AG04450 (cell line): Measurements from ENCODE around the gene CHIT1. TPM values are rescaled to one million over a fixed set of nuclear protein-coding genes. Genes with fewer than 3 reads are reported as not detected.

ENCODE experiments used
- CTCF ChIA-PET: fragments of 300-600, 350-600 bp; formaldehyde crosslinking; extraction: SDS; loops from one replicate; lab custom pipeline; 2022; ENCODE audit warnings: antibody characterized with exemption, inconsistent platforms; lab: Charles Lee
- POLR2A ChIA-PET: fragments of 350-600 bp; formaldehyde crosslinking; extraction: SDS; loops from one replicate; lab custom pipeline; 2021; ENCODE audit warnings: antibody characterized with exemption, inconsistent platforms; lab: Yijun Ruan, JAX
- DNase-seq: peaks from one replicate; pipeline ENCODE4 v3.0.0-alpha.2; 2011; ENCODE audit warnings: low read depth, low spot score
- H3K27ac ChIP-seq: one replicate; pipeline ENCODE4 v1.5.1; 2012; ENCODE audit warnings: low read depth, low read length, control low read depth
- H3K27me3 ChIP-seq: one replicate; pipeline ENCODE4 v1.6.0; 2012; ENCODE audit warnings: low read length; ENCODE audit not compliant: control insufficient read depth, insufficient read depth
- H3K4me3 ChIP-seq: 2 replicates; pipeline ENCODE4 v1.5.1; 2011; ENCODE audit warnings: mild to moderate bottlenecking, low read depth, low read length, control low read depth
- H3K9me3 ChIP-seq: 2 replicates; pipeline ENCODE4 v1.5.1; 2012; ENCODE audit warnings: low read length; ENCODE audit not compliant: control insufficient read depth, insufficient read depth
- polyA plus RNA-seq: library from polyadenylated mRNA; depleted of rRNA; stranded (reverse); fragments of >200 nt; gene quantifications from 2 replicates; pipeline ENCODE4 v1.2.3, GENCODE V29; 2011
- TF ChIP-seq, protein P1 (sequence below): IDR thresholded peaks from 2 replicates; pipeline ENCODE4 v1.5.1; 2011; ENCODE audit warnings: low read depth, low read length, control low read depth, inconsistent platforms

CHIT1 gene
- polyA plus RNA-seq, 1 experiment = not detected

DNA sequence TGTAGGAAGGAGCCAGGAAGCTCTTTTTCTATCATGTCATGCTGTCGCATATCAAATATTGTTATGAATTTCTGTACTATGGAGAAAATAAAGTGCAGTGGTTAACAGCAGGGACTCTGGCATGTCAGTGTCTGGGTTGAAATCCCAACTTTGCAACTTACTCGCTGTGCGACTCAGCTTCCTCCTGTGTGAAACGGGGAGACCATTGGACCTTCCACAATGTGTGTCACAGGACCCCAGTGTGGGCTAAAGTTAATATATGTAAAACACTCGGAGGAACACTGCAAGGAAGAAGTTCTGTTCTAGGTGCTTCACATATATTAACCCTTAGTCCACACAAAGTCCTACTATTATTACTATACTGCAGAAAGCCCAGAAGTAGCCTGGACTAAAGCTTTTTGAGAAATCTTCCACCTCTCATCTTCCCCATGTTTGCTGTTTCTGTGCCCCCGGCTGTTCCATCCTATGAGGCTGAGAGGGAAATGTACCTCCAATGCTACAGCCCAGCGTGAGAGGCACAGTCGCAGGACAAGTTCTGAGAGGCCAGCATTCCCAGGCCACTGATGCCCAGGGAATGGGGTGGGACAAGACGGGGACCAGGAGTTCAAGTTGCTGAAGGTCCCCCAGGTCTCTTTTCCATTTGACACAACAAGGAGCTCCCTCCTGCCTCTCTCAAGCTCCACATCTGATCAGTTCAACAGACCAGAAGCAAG is 1.9 kb downstream of the CHIT1 start:
- Histone ChIP-seq H3K4me3 (no peak overlapping the region), H3K27me3 (peaks cover 61% of the 10 kb centered on the region), H3K27ac (no peak overlapping the region), H3K9me3 (no peaks in the 10 kb centered on the region)
- no peak for DNase-seq
- TF ChIP-seq, protein P1, sequence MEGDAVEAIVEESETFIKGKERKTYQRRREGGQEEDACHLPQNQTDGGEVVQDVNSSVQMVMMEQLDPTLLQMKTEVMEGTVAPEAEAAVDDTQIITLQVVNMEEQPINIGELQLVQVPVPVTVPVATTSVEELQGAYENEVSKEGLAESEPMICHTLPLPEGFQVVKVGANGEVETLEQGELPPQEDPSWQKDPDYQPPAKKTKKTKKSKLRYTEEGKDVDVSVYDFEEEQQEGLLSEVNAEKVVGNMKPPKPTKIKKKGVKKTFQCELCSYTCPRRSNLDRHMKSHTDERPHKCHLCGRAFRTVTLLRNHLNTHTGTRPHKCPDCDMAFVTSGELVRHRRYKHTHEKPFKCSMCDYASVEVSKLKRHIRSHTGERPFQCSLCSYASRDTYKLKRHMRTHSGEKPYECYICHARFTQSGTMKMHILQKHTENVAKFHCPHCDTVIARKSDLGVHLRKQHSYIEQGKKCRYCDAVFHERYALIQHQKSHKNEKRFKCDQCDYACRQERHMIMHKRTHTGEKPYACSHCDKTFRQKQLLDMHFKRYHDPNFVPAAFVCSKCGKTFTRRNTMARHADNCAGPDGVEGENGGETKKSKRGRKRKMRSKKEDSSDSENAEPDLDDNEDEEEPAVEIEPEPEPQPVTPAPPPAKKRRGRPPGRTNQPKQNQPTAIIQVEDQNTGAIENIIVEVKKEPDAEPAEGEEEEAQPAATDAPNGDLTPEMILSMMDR = no peak
- ChIA-PET CTCF (interaction anchor here (1.3 to 4.2 kb wide), 2 partner anchors 40 to 189 kb away, joined by 3 to 11 read pairs; no protein-coding TSS in a partner anchor), POLR2A (no interaction called here)

DNA sequence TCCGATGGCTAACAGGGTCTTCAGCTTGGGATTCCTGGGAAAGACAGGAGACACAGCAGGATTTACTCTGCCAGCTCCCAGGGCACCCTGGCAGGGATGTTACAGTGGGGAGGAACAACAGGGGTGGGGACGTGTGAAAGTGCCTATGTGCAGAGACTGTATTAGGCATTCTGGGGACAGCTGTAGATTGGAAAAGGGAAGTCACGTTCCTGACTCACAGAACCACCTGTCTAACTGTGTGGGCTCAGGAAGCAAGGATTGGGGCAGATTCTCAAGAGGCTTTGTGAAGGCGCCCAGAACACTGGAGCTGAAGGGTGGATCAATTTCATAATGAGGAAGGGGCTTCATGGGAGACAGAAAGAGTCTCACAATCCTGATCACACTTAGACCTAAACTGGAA is 4.4 kb downstream of the CHIT1 start:
- TF ChIP-seq, protein P1 = no peak
- ChIA-PET POLR2A (no interaction called here), CTCF (interaction anchor here (1.2 to 1.4 kb wide), 3 partner anchors 10 to 107 kb away, joined by 4 to 6 read pairs (median 4); no protein-coding TSS in a partner anchor)
- Histone ChIP-seq H3K27me3 (peaks cover 62% of the 10 kb centered on the region), H3K4me3 (no peak overlapping the region), H3K27ac (no peak overlapping the region), H3K9me3 (no peaks in the 10 kb centered on the region)
- DNase-seq = no peak

DNA sequence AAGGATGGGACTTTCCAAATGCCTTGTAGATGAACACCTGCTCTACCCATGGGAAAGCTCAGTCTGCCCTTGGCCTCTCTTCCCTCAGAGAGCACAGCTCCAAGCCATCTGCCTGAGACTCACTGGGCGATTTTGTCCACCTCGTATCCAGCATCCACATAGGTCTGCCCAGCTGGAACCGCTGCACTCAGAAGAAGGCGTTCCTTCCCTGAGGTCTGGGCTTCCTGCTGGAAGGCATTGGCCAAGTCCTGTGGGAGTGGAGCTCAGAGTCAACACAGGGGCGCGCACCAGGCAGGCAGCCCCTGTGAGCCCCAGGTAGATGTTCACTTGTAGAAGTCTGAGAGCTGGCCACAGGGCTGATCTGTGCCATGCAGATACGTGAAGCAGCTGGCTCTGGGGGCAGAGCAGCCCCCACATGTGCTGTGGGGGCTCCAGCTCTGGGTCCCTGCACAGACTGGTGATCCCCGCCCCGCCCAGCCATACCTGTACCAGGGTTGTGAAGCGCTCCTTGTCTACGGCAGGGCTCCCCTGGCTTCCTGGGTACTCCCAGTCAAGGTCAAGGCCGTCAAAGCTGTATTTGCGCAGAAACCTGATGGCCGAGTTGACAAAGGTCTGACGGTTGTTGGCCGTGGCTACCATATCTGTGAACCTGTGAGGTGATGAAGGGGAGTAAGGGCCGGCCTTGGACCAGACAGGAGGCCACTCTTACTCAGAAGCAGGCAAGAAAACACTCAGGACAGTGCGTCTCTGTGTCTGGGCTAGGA is 6.3 kb downstream of the CHIT1 start:
- POLR2A ChIA-PET = no interaction called here
- H3K4me3 ChIP-seq = no peak overlapping the region
- no peak overlapping the region for H3K27ac ChIP-seq
- no peaks in the 10 kb centered on the region for H3K9me3 ChIP-seq
- TF ChIP-seq, protein P1 = no peak
- H3K27me3 ChIP-seq = peaks cover 69% of the 10 kb centered on the region
- DNase-seq = no peak
- CTCF ChIA-PET = interaction anchor here (3.2 kb wide), 2 partner anchors 44 to 105 kb away, joined by 10 to 16 read pairs; no protein-coding TSS in a partner anchor

DNA sequence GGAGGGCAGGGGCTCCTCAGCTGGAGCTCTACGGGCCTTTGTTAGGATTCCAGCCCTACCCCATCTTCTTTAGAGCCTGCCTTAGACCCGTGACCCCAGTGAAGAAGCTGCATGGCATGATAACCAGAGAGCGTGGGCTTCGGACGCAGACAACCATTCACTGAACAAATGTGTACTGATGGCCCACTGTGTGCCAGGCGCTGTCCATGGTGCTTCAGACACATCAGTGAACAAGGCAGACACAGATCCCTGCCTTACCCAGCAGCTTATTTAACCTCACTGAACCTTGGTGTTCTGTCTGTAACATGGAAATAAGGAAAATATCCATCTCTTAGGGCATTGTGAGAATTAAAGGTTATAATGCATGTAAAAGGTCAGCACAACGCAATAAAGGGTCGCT is 9.5 kb downstream of the CHIT1 start:
- Histone ChIP-seq H3K9me3 (no peaks in the 10 kb centered on the region), H3K4me3 (no peak overlapping the region), H3K27me3 (peaks cover 67% of the 10 kb centered on the region), H3K27ac (no peak overlapping the region)
- ChIA-PET POLR2A (no interaction called here), CTCF (interaction anchor here (3.2 to 9.0 kb wide), 3 partner anchors 47 to 180 kb away, joined by 10 to 253 read pairs (median 117); no protein-coding TSS in a partner anchor)
- no peak for DNase-seq
- TF ChIP-seq, protein P1 = no peak
